HG03354 (cell line): Measurements from ENCODE around the gene HECW1.
"Not testable (repeated sequence)": the region's sequence is repeated elsewhere in the genome, so short reads cannot be mapped to it uniquely, and the experiment has no call there.

Experiments
- ATAC-seq: cut with Tn5 transposase; IDR thresholded peaks from one replicate; pipeline ENCODE4 v1.9.1; 2021; ENCODE audit warnings: mild to moderate bottlenecking; ENCODE audit not compliant: unreplicated experiment, poor library complexity, severe bottlenecking

Gene HECW1

DNA sequence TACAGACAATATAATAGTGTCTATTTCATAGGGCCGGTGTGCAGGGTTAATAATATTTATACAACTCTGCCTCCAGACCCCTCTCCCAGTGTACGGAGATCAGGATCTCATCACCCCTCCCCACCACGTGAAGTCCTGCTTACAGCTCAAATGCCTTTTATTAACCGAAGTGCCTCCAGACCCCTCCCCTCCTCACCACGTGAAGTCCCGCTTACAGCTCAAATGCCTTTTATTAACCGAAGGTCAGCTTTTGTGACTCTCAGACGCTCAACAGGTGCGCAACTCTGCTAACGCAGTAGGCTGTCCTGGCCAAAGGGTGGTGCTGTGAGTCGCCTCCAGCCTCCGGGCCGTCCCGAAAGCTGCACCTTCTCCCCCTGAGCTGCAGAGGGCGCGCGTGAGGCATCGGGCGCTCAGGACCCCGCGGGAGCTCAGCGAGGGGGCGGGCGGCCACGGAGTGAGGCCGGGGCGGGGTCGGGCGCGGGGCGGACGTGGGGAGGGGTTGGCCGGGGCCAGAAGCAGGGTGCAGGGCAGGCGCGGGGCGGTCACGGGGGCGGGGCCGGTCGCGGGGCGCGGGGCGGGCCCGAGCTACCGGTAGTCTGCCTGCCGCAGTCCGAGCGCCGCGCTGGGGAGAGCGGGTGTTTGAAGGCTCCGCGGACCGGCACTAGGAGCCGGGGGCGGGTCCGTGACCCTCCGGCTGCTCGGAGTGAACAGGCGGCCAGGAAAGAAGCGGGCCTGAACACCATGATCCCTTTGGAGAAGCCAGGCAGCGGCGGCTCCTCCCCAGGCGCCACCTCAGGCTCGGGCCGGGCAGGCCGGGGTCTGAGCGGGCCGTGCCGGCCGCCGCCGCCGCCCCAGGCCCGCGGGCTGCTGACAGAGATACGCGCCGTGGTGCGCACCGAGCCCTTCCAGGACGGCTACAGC is 470.3 kb downstream of the HECW1 start, which contains the start of gene STK17A:
Gene STK17A (plus strand): TSS at position 606 of the 921 bp plus-strand sequence. CDS start 136 bp downstream, at position 742.
- ATAC-seq, result peak; percentile 69

DNA sequence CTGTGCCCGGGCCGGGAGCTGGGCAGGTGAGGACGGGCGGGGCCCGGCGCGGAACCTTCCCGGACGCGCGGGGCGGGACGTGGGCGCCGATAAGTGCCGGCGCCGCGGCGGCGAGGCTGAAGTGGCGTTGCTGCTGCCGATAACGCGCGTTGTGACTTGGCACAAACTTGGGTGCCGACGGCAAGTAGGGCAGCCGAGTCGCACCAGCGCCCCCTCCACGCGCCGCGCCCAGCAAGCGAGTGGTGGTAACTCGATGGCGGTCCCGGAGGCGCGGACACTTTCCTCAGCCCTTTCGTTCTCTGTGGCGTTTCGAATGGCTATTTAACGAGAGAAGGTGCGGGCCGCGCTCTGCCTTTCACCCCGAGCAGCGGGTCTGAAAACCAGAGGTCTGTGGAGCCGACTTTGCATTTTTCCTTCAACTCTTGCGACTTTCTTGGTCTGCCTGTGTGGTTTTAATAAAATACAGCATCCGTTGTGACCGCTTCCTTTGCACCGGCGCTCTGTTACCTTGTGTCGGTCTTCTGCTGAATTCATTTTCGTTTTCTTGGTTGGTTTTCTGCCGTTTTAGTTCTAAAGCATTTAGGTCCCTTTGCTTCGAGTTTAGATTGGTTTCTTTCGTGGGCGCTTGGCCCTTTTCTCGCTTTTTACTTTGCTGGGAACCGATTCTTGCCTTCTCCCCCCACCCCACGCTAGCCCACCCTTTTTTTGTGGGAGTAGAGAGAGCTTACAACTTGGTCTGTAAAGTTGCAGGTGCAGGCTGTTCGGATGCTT is 471.2 kb downstream of the HECW1 start:
- ATAC-seq, result peak; percentile 25

- ATAC-seq, result no peak
These were observed 471.7 kb downstream of the HECW1 start for GRCh38 chr7:43584195-43584586.

DNA sequence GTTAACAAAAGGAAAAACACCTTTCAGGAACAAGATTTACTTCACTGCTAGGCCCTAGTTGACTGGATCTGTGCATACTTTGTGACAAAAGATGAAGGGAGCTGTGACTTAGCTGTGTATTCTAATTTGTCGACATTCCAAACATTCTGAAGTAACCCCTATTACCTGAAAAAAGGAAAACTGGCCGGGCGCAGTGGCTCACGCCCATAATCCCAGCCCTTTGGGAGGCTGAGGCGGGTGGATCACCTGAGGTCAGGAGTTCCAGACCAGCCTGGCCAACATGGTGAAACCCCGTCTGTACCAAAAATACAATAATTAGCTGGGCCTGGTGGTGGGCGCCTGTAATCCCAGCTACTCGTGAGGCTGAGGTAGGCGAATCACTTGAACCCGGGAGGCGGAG is 472.3 kb downstream of the HECW1 start:
- ATAC-seq, result not testable (repeated sequence)

- no peak for ATAC-seq
These were observed 473.1 kb downstream of the HECW1 start for GRCh38 chr7:43585562-43585961.

- no peak for ATAC-seq
These were observed 473.9 kb downstream of the HECW1 start for GRCh38 chr7:43586251-43586900.

DNA sequence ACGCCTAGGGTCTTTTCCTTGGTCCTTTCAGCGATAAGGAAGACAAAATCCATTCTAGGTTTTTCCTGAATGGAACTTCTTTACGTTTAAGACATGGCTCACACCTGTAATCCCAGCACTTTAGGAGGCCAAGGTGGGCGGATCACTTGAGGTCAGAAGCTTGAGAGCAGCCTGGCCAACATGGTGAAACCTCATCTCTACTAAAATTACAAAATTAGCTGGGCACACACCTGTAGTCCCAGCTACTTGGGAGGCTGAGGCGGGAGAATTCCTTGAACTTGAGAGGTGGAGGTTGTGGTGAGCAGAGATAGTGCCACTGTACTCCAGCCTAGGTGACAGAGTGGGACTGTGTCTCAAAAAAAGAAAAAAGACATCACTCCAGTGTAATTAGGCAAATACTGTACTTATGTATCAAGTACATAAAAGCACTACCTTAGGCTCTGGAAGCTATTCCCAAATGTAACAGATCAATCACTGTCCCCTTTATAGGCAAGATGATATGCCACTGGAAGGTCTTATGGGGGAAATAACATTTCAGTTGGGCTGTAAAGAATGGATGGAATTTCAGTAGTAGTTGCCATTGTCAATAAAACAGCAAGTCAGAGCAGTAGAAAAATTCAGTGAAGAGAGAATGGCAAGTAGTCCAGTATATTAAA is 476.2 kb downstream of the HECW1 start:
- no peak for ATAC-seq

DNA sequence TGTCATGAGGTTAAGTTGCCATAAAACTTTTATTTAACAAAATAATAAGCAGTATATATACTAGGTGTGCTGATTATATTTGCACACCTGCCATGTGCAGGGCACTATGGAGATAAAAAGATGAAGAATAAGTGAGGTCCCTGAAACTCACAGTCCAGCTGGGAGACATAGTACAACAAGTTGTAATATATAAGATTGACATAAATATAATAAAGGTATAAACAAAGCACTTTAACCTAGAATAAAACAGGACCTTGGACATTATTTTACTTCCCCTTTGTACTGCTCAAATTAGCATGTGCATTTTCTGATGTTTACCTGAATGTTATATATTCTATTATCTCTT is 476.7 kb downstream of the HECW1 start:
- no peak for ATAC-seq

DNA sequence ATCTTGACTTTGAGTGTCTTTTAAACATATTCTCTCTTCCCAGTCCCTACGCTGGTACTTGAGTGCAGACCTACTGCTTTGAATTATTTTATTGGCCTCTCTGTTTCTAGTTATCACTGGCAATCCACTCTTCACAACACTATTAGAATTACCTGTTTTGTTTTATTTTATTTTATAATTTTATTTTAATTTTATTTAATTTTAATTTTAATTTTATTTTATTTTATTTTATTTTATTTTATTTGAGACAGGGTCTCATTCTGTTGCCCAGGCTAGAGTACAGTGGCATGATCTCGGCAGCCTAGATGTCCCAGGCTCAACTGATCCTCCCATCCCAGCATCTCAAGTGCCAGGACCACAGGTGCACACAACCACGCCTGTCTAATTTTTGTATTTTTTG is 477.3 kb downstream of the HECW1 start:
- ATAC-seq, result no peak

GRCh38 chr7:43590862-43591557 is 478.6 kb downstream of the HECW1 start:
- peak; percentile 69 for ATAC-seq

DNA sequence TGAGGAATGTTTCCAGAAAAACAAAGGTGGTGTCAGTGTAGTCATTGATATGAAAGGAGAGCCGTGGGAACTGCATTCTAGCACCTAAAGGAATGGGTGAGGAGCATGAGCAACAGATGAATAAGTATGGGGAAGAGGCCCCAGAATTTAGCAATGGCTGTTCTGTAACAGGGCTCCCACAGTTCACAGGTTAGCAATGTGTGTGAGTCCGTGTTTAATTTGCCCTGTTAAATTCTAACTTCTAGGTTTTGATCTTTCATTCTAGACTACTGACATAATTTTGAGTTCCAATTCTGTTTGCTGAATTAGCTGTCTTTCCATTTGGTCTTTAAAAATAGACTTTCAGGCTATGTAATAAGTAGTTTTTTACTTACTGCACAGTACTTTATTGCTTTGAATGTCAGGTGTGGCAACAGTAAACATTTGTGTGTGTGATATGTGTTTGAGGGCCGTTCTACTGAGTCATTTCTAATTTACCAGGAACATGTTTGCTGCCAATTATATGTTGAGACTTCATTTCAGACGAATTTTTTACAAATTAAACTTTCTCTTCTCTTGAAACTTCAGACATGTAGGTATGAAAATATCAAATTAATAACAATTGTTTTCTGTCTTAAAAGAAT is 479.2 kb downstream of the HECW1 start:
- peak; percentile 15 for ATAC-seq

DNA sequence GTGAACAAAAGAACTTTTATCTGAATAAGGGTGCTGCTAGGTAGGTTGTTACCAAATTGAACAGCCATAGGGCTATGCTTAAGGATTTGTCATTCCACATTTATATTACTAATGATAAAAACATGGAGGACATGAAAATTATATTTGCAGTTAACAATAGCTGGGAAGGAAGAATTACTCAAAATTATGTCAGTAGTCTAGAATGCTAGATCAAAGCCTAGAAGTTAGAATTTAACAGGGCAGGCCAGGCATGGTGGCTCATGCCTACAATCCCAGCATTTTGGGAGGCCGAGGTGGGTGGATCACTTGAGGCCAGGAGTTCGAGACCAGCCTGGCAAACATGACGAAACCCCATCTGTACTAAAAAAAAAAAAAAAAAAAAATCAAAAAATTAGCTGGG is 479.9 kb downstream of the HECW1 start:
- ATAC-seq, result no peak

DNA sequence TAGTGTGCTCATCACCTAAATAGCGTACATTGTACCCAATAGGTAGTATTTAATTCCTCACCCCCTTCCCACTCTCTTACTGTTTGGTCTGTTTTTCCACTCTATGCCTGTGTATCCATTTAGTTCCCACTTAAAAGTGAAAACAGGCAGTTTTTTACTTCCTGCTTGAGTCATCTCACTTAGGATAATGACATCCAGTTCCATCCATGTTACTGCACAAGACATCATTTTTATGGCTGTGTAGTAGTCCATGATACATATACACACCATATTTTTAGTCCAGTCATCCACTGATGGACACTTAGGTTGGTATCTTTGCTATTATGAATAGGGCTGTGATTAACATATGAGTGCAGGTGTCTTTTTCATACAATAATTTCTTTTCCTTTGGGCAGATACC is 480.6 kb downstream of the HECW1 start:
- ATAC-seq, result no peak

- no peak for ATAC-seq
These were observed 481.6 kb downstream of the HECW1 start for GRCh38 chr7:43594020-43594419.

GRCh38 chr7:43596426-43596825 is 484.0 kb downstream of the HECW1 start:
- ATAC-seq, result not testable (repeated sequence)

DNA sequence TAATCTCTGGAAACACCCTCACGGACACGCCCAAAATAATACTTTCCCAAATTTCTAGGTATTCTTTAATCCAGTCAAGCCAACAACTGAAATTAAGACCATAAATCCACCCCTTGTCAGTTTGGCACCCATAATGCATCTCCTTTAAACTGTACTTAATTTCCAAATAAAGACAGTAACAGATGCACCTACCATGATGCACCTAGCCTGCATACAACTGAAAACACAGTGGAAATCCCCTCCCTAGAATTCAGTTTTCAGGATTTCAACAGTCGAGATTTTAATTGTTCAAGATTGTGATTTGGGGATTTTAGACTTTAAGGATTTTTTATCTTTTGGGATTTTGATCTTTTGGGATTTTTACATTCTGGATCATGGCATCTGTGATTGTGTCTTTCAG is 487.6 kb downstream of the HECW1 start:
- ATAC-seq, result no peak

DNA sequence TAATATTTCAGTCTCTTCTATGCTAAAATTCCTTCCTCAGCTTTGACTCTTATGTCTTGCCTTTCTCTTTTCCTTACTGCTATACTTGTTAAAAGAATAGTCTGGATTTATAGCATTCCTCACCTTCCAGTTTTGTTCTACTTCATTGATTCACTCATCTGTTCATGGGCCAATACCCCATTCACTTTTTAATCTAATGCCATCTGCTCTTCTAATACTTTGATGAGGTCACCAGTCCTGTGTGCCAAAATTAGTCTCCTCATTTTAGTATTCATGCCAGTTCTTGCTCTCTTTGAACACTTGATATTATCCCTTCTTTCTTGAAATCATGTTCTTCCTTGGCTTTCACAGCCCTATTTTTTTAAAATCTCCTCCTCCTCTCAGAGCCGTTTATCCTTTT is 489.8 kb downstream of the HECW1 start:
- no peak for ATAC-seq

DNA sequence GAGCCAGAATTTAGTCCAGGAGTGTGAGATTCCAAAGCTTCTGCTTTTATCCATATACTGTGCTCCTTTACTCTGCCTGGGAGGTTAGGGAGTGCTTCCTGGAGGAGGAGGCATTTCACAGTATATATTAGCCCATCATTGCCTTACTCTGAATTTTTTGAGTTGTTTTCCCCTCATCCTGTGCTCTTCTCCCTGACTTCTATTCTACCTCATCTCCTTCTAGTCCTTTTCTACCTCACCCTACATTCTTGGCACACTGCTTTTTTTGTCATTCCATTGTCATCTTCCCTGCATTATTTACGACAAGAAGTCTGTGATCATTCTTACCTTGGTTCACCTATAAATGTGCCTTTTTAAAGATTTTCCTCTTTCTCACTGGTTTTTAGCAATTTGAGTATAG is 491.8 kb downstream of the HECW1 start:
- no peak for ATAC-seq

- ATAC-seq, result no peak
These were observed 496.6 kb downstream of the HECW1 start for GRCh38 chr7:43609097-43609496.
